Measurements from ENCODE around the gene KCNJ1.

- TF ChIP-seq CTCF (IDR thresholded peaks at IDR 0.05) (no peak), EZH2 (IDR thresholded peaks at IDR 0.05) (no peak)
These were observed 44.1 kb upstream of the KCNJ1 start for GRCh38 chr11:128911239-128911638.

All from neural progenitor cell (in vitro differentiated cells).